Endothelial cell (in vitro differentiated cells): ENCODE data around the gene CASP3. TPM values are rescaled to one million over a fixed set of nuclear protein-coding genes. Genes with fewer than 3 reads are reported as not detected.
A peak's percentile ranks its signal among the peaks of the same experiment; 100 is the strongest.
"Not testable (repeated sequence)": the region's sequence is repeated elsewhere in the genome, so short reads cannot be mapped to it uniquely, and the experiment has no call there.

Source experiments
- DNase-seq: peaks from one replicate; pipeline ENCODE4 v3.0.0; 2021; ENCODE audit warnings: low spot score
- H3K27ac Mint-ChIP-seq: one replicate; pipeline ENCODE4 v1.8.0; 2021; ENCODE audit warnings: mixed read lengths, inconsistent platforms; ENCODE audit not compliant: unreplicated experiment
- H3K27me3 Mint-ChIP-seq: one replicate; pipeline ENCODE4 v1.8.0; 2021; ENCODE audit warnings: mild to moderate bottlenecking, moderate library complexity, mixed read lengths, inconsistent platforms; ENCODE audit not compliant: unreplicated experiment
- H3K36me3 Mint-ChIP-seq: one replicate; pipeline ENCODE4 v1.8.0; 2021; ENCODE audit warnings: mild to moderate bottlenecking, low read depth, mixed read lengths, inconsistent platforms; ENCODE audit not compliant: unreplicated experiment
- H3K4me1 Mint-ChIP-seq: one replicate; pipeline ENCODE4 v1.8.0; 2021; ENCODE audit warnings: mild to moderate bottlenecking, mixed read lengths, inconsistent platforms; ENCODE audit not compliant: unreplicated experiment
- H3K4me3 Mint-ChIP-seq: one replicate; pipeline ENCODE4 v1.8.0; 2021; ENCODE audit warnings: mild to moderate bottlenecking, mixed read lengths, inconsistent platforms; ENCODE audit not compliant: unreplicated experiment
- H3K9me3 Mint-ChIP-seq: one replicate; pipeline ENCODE4 v1.8.0; 2021; ENCODE audit warnings: mixed read lengths, inconsistent platforms; ENCODE audit not compliant: unreplicated experiment
- CTCF ChIP-seq: fragments of 200-600 bp; sonication (generic); IDR thresholded peaks from one replicate; pipeline ENCODE4 v1.5.0; 2021; ENCODE audit warnings: antibody characterized with exemption; ENCODE audit not compliant: unreplicated experiment
- total RNA-seq: library from RNA; stranded (reverse); fragmentation: NEBNext Ultra II Directional; extraction: Animal tissue kit (Norgen Biotek cat#: 25700); gene quantifications from one replicate; pipeline ENCODE4 v1.2.1, GENCODE V29; 2021; ENCODE audit not compliant: unreplicated experiment

CASP3 gene
- total RNA-seq, 1 donor from 2014 or later = 53.2 TPM

- Mint-ChIP-seq H3K27me3 (peaks cover 7% of the 10 kb centered on the region), H3K27ac (no peak overlapping the region), H3K4me1 (peaks cover 5% of the 10 kb centered on the region), H3K4me3 (peak overlapping the region; percentile 63), H3K36me3 (peaks cover 36% of the 10 kb centered on the region), H3K9me3 (no peaks in the 10 kb centered on the region)
- TF ChIP-seq CTCF = no peak
- DNase-seq = no peak
Observed at GRCh38 chr4:184624972-184625554, 24.2 kb downstream of the CASP3 start.

GRCh38 chr4:184624504-184624903 is 24.7 kb downstream of the CASP3 start:
- peaks cover 33% of the 10 kb centered on the region for H3K36me3 Mint-ChIP-seq
- H3K27ac Mint-ChIP-seq, H3K27me3 Mint-ChIP-seq, DNase-seq, H3K4me1 Mint-ChIP-seq, H3K9me3 Mint-ChIP-seq: not testable (repeated sequence)
- peak overlapping the region; percentile 63 for H3K4me3 Mint-ChIP-seq

GRCh38 chr4:184621518-184621917 is 27.7 kb downstream of the CASP3 start:
- no peak for DNase-seq
- peaks cover 25% of the 10 kb centered on the region for H3K36me3 Mint-ChIP-seq
- no peak for TF ChIP-seq CTCF
- peaks cover 9% of the 10 kb centered on the region for H3K27me3 Mint-ChIP-seq
- peaks cover 7% of the 10 kb centered on the region for H3K4me1 Mint-ChIP-seq
- no peaks in the 10 kb centered on the region for H3K9me3 Mint-ChIP-seq
- H3K4me3 Mint-ChIP-seq = no peak overlapping the region
- no peak overlapping the region for H3K27ac Mint-ChIP-seq

- Mint-ChIP-seq H3K4me1 (peaks cover 7% of the 10 kb centered on the region), H3K27ac (no peak overlapping the region), H3K27me3 (peaks cover 9% of the 10 kb centered on the region), H3K36me3 (peaks cover 22% of the 10 kb centered on the region), H3K4me3 (no peak overlapping the region), H3K9me3 (peaks cover under 1% of the 10 kb centered on the region)
- DNase-seq = no peak
- TF ChIP-seq CTCF = no peak
Observed at GRCh38 chr4:184620212-184620867, 28.9 kb downstream of the CASP3 start.

- Mint-ChIP-seq H3K4me3 (no peak overlapping the region), H3K27me3 (peaks cover 6% of the 10 kb centered on the region), H3K9me3 (peaks cover 19% of the 10 kb centered on the region), H3K36me3 (peaks cover 12% of the 10 kb centered on the region), H3K4me1 (peaks cover 7% of the 10 kb centered on the region), H3K27ac (no peak overlapping the region)
- no peak for TF ChIP-seq CTCF
- no peak for DNase-seq
Observed at GRCh38 chr4:184617600-184618196, 31.5 kb downstream of the CASP3 start.
